K562 (cell line): ENCODE data around the gene TMEM87A. TPM values are rescaled to one million over a fixed set of nuclear protein-coding genes. Genes with fewer than 3 reads are reported as not detected.
A peak's percentile ranks its signal among the peaks of the same experiment; 100 is the strongest.

Experiments
- ATAC-seq: fragments of 200-7000 bp; cut with Tn5 transposase; 3 replicates; pipeline ENCODE4 v1.9.1; 2020; ENCODE audit warnings: moderate library complexity
- BruUV-seq: library from RNA; stranded (reverse); fragments of 400-500 nt; replicated peaks from 2 replicates; lab custom pipeline; 2021; lab: Mats Ljungman, UMichigan
- CTCF ChIA-PET: fragments of 300-600 bp; formaldehyde crosslinking; extraction: SDS; loops from one replicate; lab custom pipeline; 2021; ENCODE audit warnings: low intra/inter-chr PET ratio; lab: Yijun Ruan, JAX
- POLR2A ChIA-PET: fragments of 300-600, 350-650 bp; sonication (Branson Sonifier 250); formaldehyde crosslinking; extraction: SDS; loops from one replicate; lab custom pipeline; 2021; ENCODE audit warnings: antibody characterized with exemption, inconsistent platforms; lab: Yijun Ruan, JAX
- DNase-seq, 4 experiments: peaks; one replicate each; pipeline versions ENCODE4 v3.0.0 to v3.0.0-alpha.2; 2011 to 2018; ENCODE audit warnings: low spot score in 3 of 4, mixed read lengths in 3 of 4; ENCODE audit errors: extremely low read depth in 1 of 4
- FAIRE-seq: peaks from 2 replicates; lab custom pipeline; 2011; peaks lifted over from hg19 to GRCh38; lab: Jason Lieb, UNC
- H2AFZ ChIP-seq: 2 replicates; pipeline ENCODE4 v1.6.0; 2011; ENCODE audit warnings: low read depth, low read length, control low read depth, inconsistent platforms
- H3K27ac ChIP-seq: fragments of 200-600 bp; 3 replicates; pipeline ENCODE4 v1.8.0; 2011; ENCODE audit warnings: low read depth, mild to moderate bottlenecking, control low read depth, inconsistent platforms, low read length, moderate library complexity, mixed read lengths; ENCODE audit errors: extremely low read depth
- H3K27me3 ChIP-seq, 2 experiments: fragments of 300-600 bp in 1 of 2; 2 replicates in 1 of 2; 3 replicates in 1 of 2; pipeline versions ENCODE4 v1.6.0 to v1.8.0; 2011; ENCODE audit warnings: inconsistent platforms in 2 of 2, low read length in 2 of 2, mild to moderate bottlenecking in 1 of 2, mixed read lengths in 1 of 2, moderate library complexity in 1 of 2; ENCODE audit not compliant: control insufficient read depth in 2 of 2, insufficient read depth in 2 of 2
- H3K36me3 ChIP-seq: fragments of 300-600 bp; 3 replicates; pipeline ENCODE4 v1.8.0; 2011; ENCODE audit warnings: mild to moderate bottlenecking, low read length, inconsistent platforms; ENCODE audit not compliant: control insufficient read depth, insufficient read depth
- H3K4me1 ChIP-seq, 2 experiments: fragments of 200-600 bp in 1 of 2; replicated peaks in 1 of 2; 2 replicates in 1 of 2; 3 replicates in 1 of 2; pipeline versions ENCODE4 v1.5.1 to v1.8.0; 2011; ENCODE audit warnings: inconsistent platforms in 2 of 2, low read length in 2 of 2, mild to moderate bottlenecking in 1 of 2, mixed read lengths in 1 of 2, moderate library complexity in 1 of 2; ENCODE audit not compliant: control insufficient read depth in 2 of 2, insufficient read depth in 2 of 2
- H3K4me2 ChIP-seq: 2 replicates; pipeline ENCODE4 v1.6.1; 2011; ENCODE audit warnings: low read length, control low read depth, inconsistent platforms, mixed read lengths; ENCODE audit not compliant: insufficient read depth
- H3K4me3 ChIP-seq: fragments of 200-600 bp; sonication (generic), shearing (Covaris generic); 2 replicates; pipeline ENCODE4 v1.5.1; 2016; ENCODE audit warnings: control low read depth, inconsistent platforms
- H3K79me2 ChIP-seq: fragments of 200-600 bp; 3 replicates; pipeline ENCODE4 v1.8.0; 2011; ENCODE audit warnings: low read length, inconsistent platforms; ENCODE audit not compliant: control insufficient read depth, insufficient read depth
- H3K9ac ChIP-seq, 2 experiments: 2 replicates each; pipeline versions ENCODE4 v1.6.0 to v1.6.1; 2011; ENCODE audit warnings: low read depth in 2 of 2, low read length in 2 of 2, control low read depth in 1 of 2, inconsistent platforms in 1 of 2, mild to moderate bottlenecking in 1 of 2, mixed read lengths in 1 of 2; ENCODE audit not compliant: insufficient read depth in 1 of 2
- H3K9me1 ChIP-seq: one replicate; pipeline ENCODE4 v1.6.0; 2011; ENCODE audit warnings: inconsistent platforms, mild to moderate bottlenecking, low read length, moderate library complexity; ENCODE audit not compliant: control insufficient read depth, insufficient read depth
- H3K9me3 ChIP-seq: replicated peaks from 2 replicates; pipeline ENCODE4 v1.5.1; 2011; ENCODE audit warnings: low read depth, low read length, inconsistent platforms; ENCODE audit not compliant: control insufficient read depth, insufficient read depth
- H4K20me1 ChIP-seq: replicated peaks from 2 replicates; pipeline ENCODE4 v1.6.1; 2011; ENCODE audit warnings: low read length, inconsistent platforms, mixed read lengths; ENCODE audit not compliant: control insufficient read depth, insufficient read depth
- HDAC2 ChIP-seq: fragments of 450-650 bp; IDR thresholded peaks from 2 replicates; pipeline ENCODE4 v1.6.1; 2016; ENCODE audit warnings: mild to moderate bottlenecking
- RBM25 ChIP-seq: fragments of 200-400 bp; formaldehyde crosslinking; IDR thresholded peaks from 2 replicates; pipeline ENCODE4 v1.6.1; 2018; ENCODE audit warnings: low read length, low read depth, moderate library complexity; ENCODE audit not compliant: severe bottlenecking
- ZNF146 ChIP-seq: IDR thresholded peaks from one replicate; pipeline ENCODE4 v1.6.1; 2018; ENCODE audit warnings: missing compliant biosample characterization; ENCODE audit not compliant: unreplicated experiment
- WGBS: fragments of 100-300 bp; shearing (Covaris generic); methylation state at CpG from one replicate; pipeline ENCODE4 v1.1.6; 2016; ENCODE audit warnings: low coverage, mixed read lengths; ENCODE audit not compliant: insufficient coverage; ENCODE audit errors: missing lambda C conversion rate; 5-methylcytosine and 5-hydroxymethylcytosine counted together
- in situ Hi-C: fragments of 300-500 bp; cut with MboI; formaldehyde crosslinking; loops from 4 replicates; pipeline ENCODE4 v1.15.0; 2018; ENCODE audit warnings: inconsistent platforms, mixed read lengths
- intact Hi-C: fragments of 100-400 bp; cut with micrococcal nuclease; formaldehyde crosslinking; loops from 2 replicates; pipeline ENCODE4 v1.14.2; 2022
- polyA plus RNA-seq, 8 experiments: library from polyadenylated mRNA; depleted of rRNA in 4 of 8; stranded (reverse) in 5 of 8; unstranded in 3 of 8; fragments of >200 nt; fragmentation: Nextera tagmentation in 2 of 8; fragmentation: Illumina TruSeq in 1 of 8; extraction: Ambion mirVana in 2 of 8; extraction: Trizol in 1 of 8; gene quantifications; 2 replicates each; pipeline versions ENCODE4 v1.2.1 to v1.2.3, GENCODE V29; 2011 to 2014; ENCODE audit warnings: inconsistent platforms in 1 of 8, missing spikeins in 1 of 8
- total RNA-seq, 7 experiments: library from RNA; depleted of rRNA in 6 of 7; stranded (reverse); fragments of >200 nt in 6 of 7; fragmentation: Illumina TruSeq in 2 of 7; extraction: Trizol in 2 of 7; gene quantifications; 2 replicates each; pipeline versions ENCODE4 v1.2.1 to v1.2.3, GENCODE V29; 2011 to 2021; ENCODE audit warnings: low replicate concordance in 1 of 7
- TF ChIP-seq, protein P1 (sequence below): fragments of 250-450 bp; sonication (Bioruptor Pico); IDR thresholded peaks from 2 replicates; pipeline ENCODE4 v1.5.0; 2020; ENCODE audit warnings: mild to moderate bottlenecking, borderline replicate concordance

The TMEM87A gene
- total and polyA plus RNA-seq, 9 of the 15 experiments (the other 6 are each of a cell fraction or from before 2014, with no cell fraction given), result 16.6 to 43.3 (median 29.6) TPM

DNA sequence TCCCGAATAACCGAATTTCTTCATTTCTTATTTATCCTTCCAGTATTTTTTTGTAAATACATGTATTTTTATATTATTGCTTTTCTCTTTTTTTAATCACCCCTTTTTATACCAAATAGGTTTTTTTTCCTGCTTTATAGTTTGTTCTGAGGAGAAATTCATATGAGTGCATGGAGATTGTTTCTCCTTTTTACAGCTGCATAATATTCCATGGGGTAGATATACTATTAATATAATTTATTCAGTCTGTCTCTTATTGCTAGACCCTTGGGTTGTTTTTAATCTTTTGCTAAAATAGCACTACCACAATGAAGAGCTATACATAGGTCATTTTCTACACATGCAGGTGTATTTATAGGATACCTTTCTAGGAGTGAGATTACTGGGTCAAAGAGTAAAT lies 3.5 kb upstream of the TMEM87A start:
- Histone ChIP-seq H3K79me2 (peaks cover 42% of the 10 kb centered on the region), H3K4me3 (no peak overlapping the region), H3K9ac (no peak overlapping the region), H3K9me3 (no peaks in the 10 kb centered on the region), H3K27ac (no peak overlapping the region), H3K9me1 (no peaks in the 10 kb centered on the region), H3K36me3 (peaks cover 14% of the 10 kb centered on the region; the same call in 1 of the 3 replicates), H3K4me2 (no peak overlapping the region), H3K4me1 (peaks cover 4 to 12% of the 10 kb centered on the region in 2 experiments), H2AFZ (no peak overlapping the region), H4K20me1 (no peaks in the 10 kb centered on the region; the same call in 1 of the 2 replicates), H3K27me3 (no peaks in the 10 kb centered on the region)
- TF ChIP-seq, protein P1, sequence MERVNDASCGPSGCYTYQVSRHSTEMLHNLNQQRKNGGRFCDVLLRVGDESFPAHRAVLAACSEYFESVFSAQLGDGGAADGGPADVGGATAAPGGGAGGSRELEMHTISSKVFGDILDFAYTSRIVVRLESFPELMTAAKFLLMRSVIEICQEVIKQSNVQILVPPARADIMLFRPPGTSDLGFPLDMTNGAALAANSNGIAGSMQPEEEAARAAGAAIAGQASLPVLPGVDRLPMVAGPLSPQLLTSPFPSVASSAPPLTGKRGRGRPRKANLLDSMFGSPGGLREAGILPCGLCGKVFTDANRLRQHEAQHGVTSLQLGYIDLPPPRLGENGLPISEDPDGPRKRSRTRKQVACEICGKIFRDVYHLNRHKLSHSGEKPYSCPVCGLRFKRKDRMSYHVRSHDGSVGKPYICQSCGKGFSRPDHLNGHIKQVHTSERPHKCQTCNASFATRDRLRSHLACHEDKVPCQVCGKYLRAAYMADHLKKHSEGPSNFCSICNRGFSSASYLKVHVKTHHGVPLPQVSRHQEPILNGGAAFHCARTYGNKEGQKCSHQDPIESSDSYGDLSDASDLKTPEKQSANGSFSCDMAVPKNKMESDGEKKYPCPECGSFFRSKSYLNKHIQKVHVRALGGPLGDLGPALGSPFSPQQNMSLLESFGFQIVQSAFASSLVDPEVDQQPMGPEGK (CRISPR knock-in tag), result no peak
- TF ChIP-seq ZNF146 (CRISPR knock-in tag) (peak; percentile 54), HDAC2 (no peak), RBM25 (peak; percentile 55)
- ChIA-PET POLR2A (interaction anchor here (0.8 kb wide), 1 partner anchor 18 kb away, joined by 4 read pairs; no protein-coding TSS in a partner anchor), CTCF (no interaction called here)
- in situ Hi-C loops, result no loop called here
- intact Hi-C loops, result no loop called here
- ATAC-seq (no peak), FAIRE-seq (no peak), DNase-seq (no peak)
- no TSS peak for BruUV-seq
- WGBS, result 97% methylated on average over 2 of the region's 2 CpGs
